ENCODE data around the gene GGCT. TPM values are rescaled to one million over a fixed set of nuclear protein-coding genes. Genes with fewer than 3 reads are reported as not detected.
A peak's percentile ranks its signal among the peaks of the same experiment; 100 is the strongest.
"Not testable (repeated sequence)": the region's sequence is repeated elsewhere in the genome, so short reads cannot be mapped to it uniquely, and the experiment has no call there.

GGCT gene
- total RNA-seq, 2 donors from 2014 or later = 14.7 to 54.0 TPM

- Histone ChIP-seq H3K4me1 (replicated peaks) (no peaks in the 10 kb centered on the region), H3K27ac (no peak overlapping the region), H3K36me3 (no peaks in the 10 kb centered on the region), H3K4me3 (no peak overlapping the region), H3K27me3 (replicated peaks; ENCODE audit: insufficient read depth) (no peaks in the 10 kb centered on the region), H3K9me3 (no peaks in the 10 kb centered on the region)
- no peak for TF ChIP-seq CTCF (IDR thresholded peaks at IDR 0.05)
- no peak for TF ChIP-seq POLR2AphosphoS5 (IDR thresholded peaks at IDR 0.05)
- TF ChIP-seq POLR2A (IDR thresholded peaks at IDR 0.05) = no peak
- no peak for DNase-seq (ENCODE audit: low spot score)
- intact Hi-C loops (cut with DNase I) = no loop called here
- WGBS = 95% methylated on average over 1 of the region's 1 CpG
Observed at GRCh38 chr7:30485667-30486066, 19.0 kb downstream of the GGCT start.

GRCh38 chr7:30481416-30481815 is 23.2 kb downstream of the GGCT start:
- H3K9me3 ChIP-seq; intact Hi-C loops (cut with DNase I); H3K27ac ChIP-seq; H3K4me3 ChIP-seq; H3K4me1 ChIP-seq (replicated peaks); H3K36me3 ChIP-seq; DNase-seq (ENCODE audit: low spot score); H3K27me3 ChIP-seq (replicated peaks; ENCODE audit: insufficient read depth): not testable (repeated sequence)
- WGBS = 96% methylated on average over 9 of the region's 9 CpGs

GRCh38 chr7:30479202-30480120 is 25.2 kb downstream of the GGCT start:
- no peak for DNase-seq (ENCODE audit: low spot score)
- WGBS = 75% methylated on average over 14 of the region's 14 CpGs
- Histone ChIP-seq H3K4me1 (replicated peaks) (no peaks in the 10 kb centered on the region), H3K36me3 (no peaks in the 10 kb centered on the region), H3K9me3 (no peaks in the 10 kb centered on the region), H3K27me3 (replicated peaks; ENCODE audit: insufficient read depth) (no peaks in the 10 kb centered on the region), H3K27ac (peak overlapping the region; percentile 81 to 89), H3K4me3 (peak overlapping the region; percentile 55 to 58)
- TF ChIP-seq CTCF (IDR thresholded peaks at IDR 0.05) (no peak), POLR2AphosphoS5 (IDR thresholded peaks at IDR 0.05) (peak; percentile 22)
- intact Hi-C loops (cut with DNase I) = no loop called here

- peak within 1 kb of the TSS; percentile 81 to 89 for H3K27ac ChIP-seq
- 2% methylated on average over 66 of the region's 77 CpGs for WGBS
- no peaks in the 10 kb centered on the region for H3K4me1 ChIP-seq (replicated peaks)
- no peaks in the 10 kb centered on the region for H3K27me3 ChIP-seq (replicated peaks; ENCODE audit: insufficient read depth)
- H3K36me3 ChIP-seq = no peaks in the 10 kb centered on the region
- no peaks in the 10 kb centered on the region for H3K9me3 ChIP-seq
- DNase-seq (ENCODE audit: low spot score) = peak; percentile 58
- no peak for TF ChIP-seq POLR2AphosphoS5 (IDR thresholded peaks at IDR 0.05)
- peak; percentile 8 for TF ChIP-seq POLR2A (IDR thresholded peaks at IDR 0.05)
- peak in 1 of 4 experiments; percentile 26 for TF ChIP-seq CTCF (IDR thresholded peaks at IDR 0.05)
- intact Hi-C loops (cut with DNase I) = loop anchor here (1.0 kb wide), 1 partner anchor 26 kb away; the partner anchor contains the start of gene GGCT
- peak within 1 kb of the TSS; percentile 55 to 58 for H3K4me3 ChIP-seq
Observed at GRCh38 chr7:30478349-30479201, 26.1 kb downstream of the GGCT start, which contains the start of gene NOD1. NOD1 (minus strand) TSS chr7:30478784; CDS start chr7:30456921, 21,863 bp downstream.

GRCh38 chr7:30476459-30477145 is 28.0 kb downstream of the GGCT start:
- TF ChIP-seq POLR2A (IDR thresholded peaks at IDR 0.05) (no peak), POLR2AphosphoS5 (IDR thresholded peaks at IDR 0.05) (peak; percentile 67), CTCF (IDR thresholded peaks at IDR 0.05) (no peak)
- Histone ChIP-seq H3K4me3 (no peak overlapping the region), H3K9me3 (no peaks in the 10 kb centered on the region), H3K36me3 (no peaks in the 10 kb centered on the region), H3K27me3 (replicated peaks; ENCODE audit: insufficient read depth) (no peaks in the 10 kb centered on the region), H3K4me1 (replicated peaks) (no peaks in the 10 kb centered on the region), H3K27ac (no peak overlapping the region)
- DNase-seq (ENCODE audit: low spot score) = peak; percentile 59
- intact Hi-C loops (cut with DNase I) = no loop called here
- WGBS = 51% methylated on average over 10 of the region's 10 CpGs
